Pons (tissue), 1 donor: ENCODE results near the gene CRYGS.
"Not testable (repeated sequence)": the region's sequence is repeated elsewhere in the genome, so short reads cannot be mapped to it uniquely, and the experiment has no call there.

Experiments used
- DNase-seq: peaks from one replicate; pipeline ENCODE4 v3.0.0-alpha.2; 2016; ENCODE audit warnings: low spot score

CRYGS gene

DNA sequence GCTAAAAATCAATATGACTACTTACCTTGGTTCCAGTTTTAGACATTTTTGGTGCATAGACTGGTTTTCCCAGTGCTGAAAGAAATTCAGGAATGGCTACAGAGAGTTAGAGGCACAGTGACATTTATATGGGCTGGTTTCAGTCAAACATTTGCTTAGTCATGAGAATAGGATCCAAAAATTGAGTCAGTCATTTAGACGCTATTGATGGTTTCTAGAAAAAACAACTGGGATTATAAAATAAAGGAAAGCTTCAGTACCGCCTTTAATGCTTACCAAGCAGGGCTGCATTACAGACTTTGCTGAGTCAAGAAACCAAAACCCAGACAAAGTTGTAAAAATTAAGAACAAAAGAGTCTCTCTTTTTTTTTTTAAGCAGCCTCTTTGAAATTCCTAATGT, at the start of gene CRYGS:
CRYGS (minus strand) TSS at position 100 of the 400 bp plus-strand sequence; CDS start at position 46, 54 bp downstream.
- no peak for DNase-seq

DNA sequence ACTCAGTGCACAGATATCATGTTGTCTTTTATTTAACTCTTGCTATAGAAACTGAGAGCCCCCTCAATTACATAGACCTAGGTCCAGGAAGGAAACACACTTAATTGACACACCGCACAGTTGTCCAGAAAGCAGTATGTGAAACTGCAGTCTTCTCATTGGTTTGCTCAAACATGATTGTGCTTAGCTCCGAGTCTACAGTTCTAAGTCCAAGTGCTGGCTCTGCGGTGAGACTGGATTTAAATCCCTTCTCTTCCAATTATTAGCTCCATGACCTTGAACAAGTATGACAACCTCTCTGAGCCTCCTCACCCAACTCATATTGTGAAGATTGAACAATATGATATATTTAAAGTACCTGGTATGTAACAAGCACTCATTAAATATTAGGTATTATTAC, 49.7 kb upstream of the CRYGS start:
- no peak for DNase-seq

DNA sequence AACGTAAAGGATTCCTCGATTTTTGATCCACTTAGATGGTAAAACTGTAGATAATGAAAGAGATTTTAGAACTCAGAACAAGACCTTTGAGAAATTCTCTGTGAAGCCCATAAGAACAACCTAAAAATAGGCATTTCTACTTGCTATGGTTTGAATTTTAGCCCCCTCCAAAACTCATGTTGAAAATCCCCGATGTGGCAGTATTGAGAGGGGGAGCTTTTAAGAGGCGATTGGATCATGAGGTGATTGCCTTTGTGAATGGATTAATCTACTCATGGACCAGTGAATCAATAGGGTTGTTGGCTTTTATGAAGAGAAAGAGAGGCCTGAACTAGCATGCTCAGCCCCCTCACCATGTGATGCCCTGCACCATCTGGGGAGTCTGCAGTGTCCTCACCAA, 48.5 kb upstream of the CRYGS start:
- no peak for DNase-seq

DNA sequence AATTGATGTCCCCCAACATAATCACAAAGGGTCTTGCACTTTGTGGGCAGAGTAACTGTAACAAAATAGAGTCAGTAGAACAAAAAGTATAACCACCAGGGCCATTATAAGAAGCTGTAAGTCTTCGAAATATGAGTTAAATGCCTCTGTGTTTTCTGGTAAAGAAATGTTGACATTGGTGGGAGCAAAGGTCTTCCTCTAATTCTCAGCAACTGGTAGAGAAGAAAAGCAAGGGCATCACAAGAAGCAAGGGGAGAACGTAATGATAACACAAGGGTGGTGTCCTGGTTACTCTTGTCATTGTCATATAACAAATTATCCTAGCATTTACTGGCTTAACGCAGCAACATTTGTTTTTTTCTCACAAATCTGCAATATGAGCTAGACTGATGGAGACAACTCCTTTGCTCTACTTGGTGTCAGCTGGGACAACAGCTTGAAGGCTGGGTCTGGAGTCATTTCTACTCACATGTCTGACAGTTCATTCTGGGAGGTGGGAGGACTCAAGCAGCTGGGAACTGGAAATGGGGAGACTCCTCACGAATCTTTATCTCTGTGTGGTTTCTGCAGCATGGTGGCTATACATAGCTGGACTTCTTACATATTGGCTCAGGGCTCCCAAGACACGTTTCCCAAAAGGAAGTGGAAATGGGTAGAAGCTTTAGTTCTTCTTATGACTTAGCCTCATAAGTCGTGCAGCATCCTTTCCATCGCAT, 46.6 kb upstream of the CRYGS start:
- DNase-seq, result no peak

DNA sequence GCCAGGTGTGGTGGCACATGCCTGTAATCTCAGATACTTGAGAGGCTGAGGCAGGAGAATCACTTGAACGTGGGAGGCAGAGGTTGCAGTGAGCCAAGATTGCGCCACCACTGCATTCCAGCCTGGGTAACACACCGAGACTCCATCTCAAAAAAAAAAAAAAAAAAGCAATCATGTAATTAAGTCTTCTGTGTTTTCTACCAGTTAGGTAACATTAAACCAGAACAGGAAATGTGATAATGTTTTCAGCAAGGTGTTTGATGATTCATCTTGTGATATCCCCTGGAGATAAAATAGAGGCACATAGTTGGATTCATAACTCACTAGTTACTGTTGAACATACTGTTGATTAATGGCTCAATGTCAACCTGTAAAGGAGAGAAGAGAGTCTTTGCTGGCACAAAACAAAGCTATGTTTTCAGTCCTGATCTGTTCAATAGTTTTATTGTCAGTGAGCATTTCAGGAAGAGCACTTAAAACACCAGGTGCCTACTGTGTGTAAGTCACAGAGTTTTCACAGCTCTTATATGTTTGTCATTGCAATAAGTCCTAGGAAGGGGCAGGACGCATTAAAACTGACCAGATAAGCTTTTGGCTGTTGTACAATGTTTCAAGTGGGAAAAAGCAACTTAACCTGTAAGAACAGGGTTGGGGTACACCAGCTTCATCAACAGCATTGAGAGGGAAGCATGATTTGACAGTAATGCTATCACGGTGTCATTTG, 45.8 kb upstream of the CRYGS start:
- DNase-seq, result no peak

DNA sequence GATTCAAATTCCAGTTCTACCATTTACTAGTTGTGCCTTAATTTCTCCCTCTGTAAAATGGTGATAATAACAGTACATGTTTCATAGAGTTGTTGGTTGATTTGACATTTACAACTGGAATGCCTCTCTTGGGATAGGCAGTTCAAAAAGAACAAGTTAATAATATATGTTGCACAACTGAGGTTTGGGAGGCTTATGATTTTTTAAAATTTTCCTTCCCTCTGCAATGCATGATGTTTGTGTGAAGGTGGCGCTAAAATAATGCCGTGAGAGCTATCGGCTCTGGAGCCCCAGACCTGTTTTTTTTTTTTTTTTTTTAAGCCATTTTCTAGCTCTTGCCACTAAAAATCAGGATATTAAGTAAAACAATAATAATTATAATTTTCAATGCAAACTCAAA, 44.9 kb upstream of the CRYGS start:
- DNase-seq, result no peak

DNA sequence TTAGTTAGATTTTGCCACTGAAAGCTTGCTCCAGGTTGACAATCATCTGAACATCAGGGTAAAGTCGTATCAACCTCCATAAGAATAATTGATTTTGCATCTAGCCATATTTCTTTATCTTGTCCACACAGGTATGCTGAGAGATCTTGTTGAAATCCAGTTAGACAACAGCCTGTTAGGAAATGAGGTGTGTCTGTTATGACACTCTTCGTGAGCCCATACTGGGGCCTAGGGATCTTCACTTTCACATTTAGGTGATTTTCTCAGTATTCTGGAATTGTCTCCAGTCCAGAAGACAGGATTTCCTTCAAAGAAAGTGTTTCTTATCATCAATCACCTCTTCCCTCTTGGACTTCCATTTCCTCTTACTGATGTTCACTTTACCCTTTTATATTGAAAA, 44.5 kb upstream of the CRYGS start:
- no peak for DNase-seq

DNA sequence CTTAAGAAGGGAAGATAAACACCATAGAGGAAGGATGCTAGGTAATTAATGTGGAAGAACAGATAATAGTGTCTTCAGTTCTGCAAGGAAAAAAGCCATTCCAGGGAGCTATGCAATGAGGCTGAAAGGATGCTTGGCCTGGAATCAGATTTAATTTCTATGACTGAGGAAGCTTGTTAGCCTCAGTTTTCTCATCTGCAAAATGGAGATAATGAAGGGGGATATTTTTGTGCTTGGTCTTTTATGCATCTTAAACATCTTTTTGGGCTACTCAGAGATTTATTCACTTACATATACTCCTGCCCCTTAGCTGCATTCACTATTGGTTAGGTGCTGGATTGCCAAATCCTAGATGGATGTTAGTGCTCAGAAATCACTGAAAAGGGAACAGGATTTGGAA, 43.0 kb upstream of the CRYGS start:
- DNase-seq, result no peak

DNA sequence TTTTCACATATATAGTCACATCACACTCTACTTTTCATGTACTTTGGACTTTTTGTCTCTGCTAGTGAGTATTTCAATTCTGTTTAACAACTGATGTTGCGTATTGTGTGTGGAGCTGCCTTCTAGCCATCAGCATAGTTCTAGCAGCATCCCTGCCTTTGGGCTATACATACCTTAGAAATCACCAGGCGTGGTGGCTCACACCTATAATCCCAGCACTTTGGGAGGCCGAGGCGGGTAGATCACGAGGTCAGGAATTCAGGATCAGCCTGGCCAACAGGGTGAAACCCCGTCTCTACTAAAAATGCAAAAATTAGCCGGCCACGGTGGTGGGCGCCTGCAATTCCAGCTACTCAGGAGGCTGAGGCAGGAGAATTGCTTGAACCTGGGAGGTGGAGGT, 42.1 kb upstream of the CRYGS start:
- not testable (repeated sequence) for DNase-seq

DNA sequence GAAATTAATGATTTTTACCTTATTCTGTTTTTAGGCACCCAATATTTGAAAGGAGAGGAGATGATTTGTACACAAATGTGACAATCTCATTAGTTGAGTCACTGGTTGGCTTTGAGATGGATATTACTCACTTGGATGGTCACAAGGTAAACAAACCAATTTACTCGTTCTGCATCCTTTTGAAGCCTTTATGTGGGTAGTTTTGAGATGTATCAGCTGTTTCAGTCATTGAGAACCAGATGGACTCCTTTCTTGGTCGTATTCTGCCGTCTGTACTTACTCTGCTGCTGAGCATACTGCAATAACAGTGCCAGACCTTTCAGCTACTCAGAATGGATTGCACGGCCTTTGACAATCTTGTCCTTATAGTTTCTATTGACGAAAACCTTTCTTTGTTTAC, 39.7 kb upstream of the CRYGS start:
- DNase-seq, result no peak

DNA sequence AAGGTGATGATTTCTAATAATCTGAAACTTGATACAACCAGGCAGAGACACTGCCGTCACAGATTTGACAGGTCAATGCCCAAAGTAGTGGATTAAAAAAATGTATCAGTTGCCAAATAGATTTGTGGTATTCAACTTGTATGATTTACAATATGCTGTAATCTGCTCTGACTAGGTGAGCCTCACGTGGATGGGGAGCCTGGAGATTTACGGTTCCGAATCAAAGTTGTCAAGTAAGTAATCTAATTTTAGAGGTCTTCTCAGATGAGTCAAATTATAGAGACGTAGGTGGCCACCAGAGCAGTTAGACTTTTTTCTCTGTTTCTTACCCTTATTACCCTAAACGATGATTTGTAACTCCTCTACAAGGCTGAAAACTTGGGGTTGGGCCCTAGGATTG, 38.4 kb upstream of the CRYGS start:
- no peak for DNase-seq

DNA sequence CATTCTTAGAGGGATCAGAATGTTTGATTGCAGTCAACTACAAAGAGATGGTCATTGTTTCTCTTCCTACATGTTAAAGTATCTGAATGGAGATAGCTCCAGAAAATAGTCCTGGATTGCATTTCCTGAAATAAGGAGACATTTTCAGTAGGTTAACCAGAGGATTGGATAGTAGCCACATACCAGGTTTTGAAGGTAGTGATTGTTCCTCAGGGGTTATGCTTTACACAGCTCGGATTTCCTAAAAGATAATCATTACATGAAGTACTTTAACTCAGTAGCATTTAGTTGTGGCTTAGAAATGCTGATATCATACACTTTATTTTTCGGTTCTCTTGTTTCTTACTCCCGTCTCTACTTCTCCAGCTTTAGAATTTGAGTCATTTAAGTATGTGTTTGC, 36.6 kb upstream of the CRYGS start:
- DNase-seq, result no peak

DNA sequence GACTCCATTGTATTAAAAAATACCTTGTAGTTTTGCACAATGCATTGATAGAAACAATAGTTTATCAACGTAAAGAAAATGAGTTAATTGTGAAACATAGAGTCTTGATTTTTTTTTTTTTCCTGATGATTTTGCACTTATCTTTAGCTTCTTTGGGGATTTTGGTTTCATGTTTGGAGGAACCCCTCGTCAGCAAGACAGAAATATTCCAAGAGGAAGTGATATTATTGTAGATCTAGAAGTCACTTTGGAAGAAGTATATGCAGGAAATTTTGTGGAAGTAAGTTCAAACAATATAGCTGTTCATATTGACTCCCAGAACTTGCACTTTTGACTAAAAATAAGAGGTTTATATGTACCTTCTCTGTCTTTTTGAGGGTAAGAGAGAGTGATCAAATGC, 33.3 kb upstream of the CRYGS start:
- no peak for DNase-seq

DNA sequence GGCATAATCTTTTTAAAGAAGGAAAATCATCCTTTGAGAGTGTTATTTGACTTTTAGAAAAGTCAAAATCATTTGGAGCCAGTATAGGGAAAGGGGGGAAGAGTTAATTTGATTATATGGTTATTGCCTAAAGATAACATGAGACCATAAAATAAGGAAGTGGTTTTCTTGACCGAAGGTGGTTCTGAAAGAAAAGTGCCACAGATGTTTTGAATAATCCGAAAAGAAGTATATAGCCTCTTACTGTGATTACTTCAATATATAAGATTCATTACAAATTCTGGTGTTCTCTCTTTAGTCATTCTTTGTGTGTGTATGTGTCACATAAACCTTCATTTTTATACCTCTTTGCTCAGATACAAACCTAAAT, 27.4 kb upstream of the CRYGS start:
- DNase-seq, result no peak

DNA sequence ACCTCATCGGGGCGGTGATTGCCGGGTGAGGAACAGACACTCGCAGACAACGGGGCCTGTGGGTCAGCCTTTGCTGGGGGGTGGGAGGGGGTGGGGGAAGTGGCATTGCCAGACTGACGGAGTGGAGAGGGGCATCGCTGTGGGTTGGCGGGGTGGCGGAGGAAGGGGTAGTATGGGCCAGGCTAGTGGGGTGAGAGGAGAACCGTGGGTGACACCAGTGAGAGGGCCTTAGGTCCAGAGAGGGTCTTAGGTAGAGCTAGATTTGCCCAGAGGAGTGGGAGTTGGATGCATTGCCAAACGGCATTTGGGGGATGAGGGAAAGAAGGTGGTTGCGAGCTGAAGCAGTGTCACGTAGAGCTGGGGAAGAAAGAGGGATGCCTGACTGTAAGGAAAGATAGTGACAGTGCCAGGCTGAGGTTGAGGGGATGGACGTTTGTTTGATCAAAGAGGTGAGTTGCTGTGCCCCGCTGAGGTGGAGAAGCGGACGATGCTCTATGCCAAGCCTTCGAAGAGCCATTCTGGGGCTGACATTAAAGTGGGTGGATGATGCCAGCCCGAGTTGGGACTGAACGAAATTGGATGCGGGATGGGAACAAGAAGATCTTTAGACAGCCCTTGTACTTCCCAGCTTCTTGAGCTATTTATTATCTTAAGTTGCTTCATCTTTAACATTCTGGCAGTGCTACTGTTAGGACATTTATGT, 26.9 kb upstream of the CRYGS start:
- no peak for DNase-seq

DNA sequence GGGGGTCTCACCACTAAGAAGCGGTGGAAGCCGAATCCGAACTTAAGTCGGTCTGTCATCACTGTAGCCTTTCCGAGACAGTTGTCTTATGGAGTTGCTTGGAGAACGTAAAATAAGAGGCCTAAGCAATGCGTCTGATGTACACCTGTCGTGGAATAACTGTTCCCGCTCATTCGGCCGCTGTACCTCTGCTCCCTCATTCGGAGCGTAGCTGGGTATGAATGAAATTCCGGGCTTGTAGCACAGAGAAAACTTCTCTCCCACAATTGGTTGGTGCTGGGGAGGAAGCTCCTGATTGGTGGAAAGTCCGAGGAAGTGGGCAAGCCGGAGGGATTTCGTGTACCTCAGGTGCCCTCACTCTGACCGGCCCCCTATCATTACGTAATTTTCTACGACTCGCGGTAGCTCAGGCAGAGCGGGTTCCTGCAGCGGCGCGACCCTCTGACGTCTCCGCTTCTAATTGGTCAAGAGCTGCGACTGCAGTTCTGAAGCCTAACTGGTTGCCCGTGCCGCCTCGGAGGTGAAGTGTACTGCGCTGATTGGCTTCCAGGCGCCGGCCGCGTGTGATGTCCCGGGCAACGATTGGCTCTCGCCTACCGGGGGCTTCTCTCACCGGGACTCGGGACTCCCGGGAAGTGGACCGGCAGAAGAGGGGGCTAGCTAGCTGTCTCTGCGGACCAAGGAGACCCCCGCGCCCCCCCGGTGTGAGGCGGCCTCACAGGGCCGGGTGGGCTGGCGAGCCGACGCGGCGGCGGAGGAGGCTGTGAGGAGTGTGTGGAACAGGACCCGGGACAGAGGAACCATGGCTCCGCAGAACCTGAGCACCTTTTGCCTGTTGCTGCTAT, 26.1 kb upstream of the CRYGS start, which contains the start of gene DNAJB11:
DNAJB11 (plus strand) TSS at position 625 of the 845 bp plus-strand sequence; CDS start at position 803, 178 bp downstream.
- DNase-seq, result peak; percentile 99

DNA sequence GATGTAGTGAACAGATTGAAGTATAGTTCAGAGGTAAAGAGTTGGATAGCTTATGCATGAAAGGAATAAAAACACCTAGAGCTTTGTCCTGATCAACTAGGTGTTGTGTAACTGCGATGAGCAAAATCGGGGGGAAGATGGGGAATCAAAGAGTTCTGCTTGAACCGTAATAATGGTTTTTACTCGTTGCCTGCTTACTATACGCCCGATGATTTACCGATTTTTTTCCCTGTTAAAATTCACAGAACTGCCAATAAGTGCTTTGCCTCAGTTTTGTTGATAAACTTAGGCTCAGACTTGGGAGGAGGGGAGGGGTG, 25.6 kb upstream of the CRYGS start:
- DNase-seq, result no peak

DNA sequence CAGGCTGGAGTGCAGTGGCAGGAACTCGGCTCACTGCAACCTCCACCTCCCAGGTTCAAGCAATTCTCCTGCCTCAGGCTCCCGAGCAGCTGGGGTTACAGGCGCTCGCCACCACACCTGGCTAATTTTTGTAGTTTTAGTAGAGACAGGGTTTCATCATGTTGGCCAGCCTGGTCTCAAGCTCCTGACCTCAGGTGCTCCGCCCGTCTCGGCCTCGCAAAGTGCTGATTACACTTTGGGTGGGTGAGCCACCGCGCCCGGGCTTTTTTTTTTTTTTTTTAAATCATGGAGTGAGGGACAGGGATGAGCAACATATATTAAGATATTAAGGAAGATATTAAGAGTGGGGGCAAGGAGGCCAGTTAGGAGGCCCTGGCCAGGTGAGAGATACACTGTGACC, 25.2 kb upstream of the CRYGS start:
- not testable (repeated sequence) for DNase-seq

DNA sequence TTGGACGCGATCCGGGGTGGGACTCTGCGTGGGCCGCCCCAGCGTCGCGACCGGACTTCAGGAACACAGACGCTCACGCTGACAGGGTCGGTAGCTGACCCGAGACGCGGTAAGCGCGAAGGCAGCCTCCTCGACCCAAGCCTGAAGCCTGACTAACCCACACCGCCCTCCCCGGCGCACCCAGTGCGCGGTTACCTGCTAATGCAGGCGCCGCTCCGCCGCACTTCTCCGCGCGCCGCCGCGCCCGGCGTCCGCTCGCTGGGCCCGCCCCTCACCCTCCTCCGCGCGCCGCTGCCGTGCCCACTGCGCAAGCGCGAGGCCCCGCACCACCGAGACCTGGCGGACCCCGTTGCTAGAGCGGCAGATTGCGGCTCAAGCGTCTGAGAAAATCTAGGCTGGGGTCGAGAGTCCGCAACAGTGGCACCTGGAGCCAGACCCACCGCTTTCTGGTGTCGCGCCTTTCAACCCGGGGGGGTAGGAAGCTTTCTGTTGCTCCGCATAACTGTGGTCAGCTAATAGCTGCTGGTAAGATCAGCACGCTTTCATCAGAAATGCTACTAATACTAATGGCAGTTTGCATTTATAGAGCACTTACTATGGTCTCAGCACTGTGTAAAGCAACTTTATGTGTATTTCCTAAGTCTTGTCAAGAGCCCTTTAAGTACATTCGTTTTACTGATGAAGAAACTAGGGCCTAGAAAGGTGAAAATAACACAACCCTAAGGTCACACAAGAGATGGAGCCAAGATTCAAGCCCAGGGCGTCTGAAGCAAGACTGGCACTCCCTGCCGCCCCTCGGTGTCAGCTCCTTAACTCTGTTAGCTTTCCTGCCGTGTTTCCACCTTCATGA, 23.1 kb upstream of the CRYGS start, which contains the start of gene TBCCD1:
TBCCD1 (minus strand) TSS at position 268 of the 850 bp plus-strand sequence. CDS start 3,010 bp downstream, outside the sequence.
- DNase-seq, result peak; percentile 82

DNA sequence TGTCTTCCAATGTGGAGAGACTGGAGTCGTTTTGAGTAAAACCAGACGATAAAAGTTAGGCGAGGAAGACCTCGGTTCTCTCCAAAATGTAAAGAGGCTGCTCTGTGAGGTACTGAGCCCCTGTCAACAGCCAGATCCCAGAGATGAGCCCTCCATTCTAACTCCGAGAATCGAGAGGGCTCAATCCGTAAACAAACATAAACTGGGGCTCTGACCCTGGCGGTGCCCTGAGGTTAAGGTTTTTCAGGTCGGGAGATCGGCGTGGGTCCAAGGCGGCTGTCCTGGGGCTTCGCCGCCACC, 22.5 kb upstream of the CRYGS start:
- peak; percentile 29 for DNase-seq

DNA sequence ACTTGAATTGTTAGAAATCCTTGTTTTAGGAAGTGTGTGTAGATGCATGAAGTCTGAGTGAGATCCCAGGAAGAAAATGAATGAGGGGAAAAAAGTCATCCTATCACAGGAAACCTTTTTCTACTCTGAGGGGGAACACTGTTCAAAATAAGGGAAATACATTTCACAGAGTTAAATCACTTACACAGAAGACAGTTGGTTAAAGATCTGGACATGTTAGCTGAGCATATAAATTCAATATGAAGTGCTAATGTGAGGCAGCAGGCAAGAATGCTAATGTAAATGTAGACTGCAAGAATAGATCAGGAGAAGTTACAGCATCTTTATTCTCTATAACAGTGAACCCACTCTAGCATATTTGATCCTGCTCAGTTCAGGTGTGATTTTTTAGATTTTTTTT, 20.4 kb upstream of the CRYGS start:
- DNase-seq, result no peak
